HCT116 (cell line): ENCODE results near the gene OSER1. TPM values are rescaled to one million over a fixed set of nuclear protein-coding genes. Genes with fewer than 3 reads are reported as not detected.

Source experiments
- ATAC-seq: fragments of 200-7000 bp; cut with Tn5 transposase; 2 replicates; pipeline ENCODE4 v1.9.1; 2020; ENCODE audit warnings: mild to moderate bottlenecking, moderate library complexity
- BruUV-seq: library from RNA; stranded (reverse); fragments of 400-500 nt; replicated peaks from 2 replicates; lab custom pipeline; 2021; lab: Mats Ljungman, UMichigan
- CTCF ChIA-PET: fragments of 300-600 bp; sonication (Branson Sonifier 250); formaldehyde crosslinking; loops from one replicate; lab custom pipeline; 2021; ENCODE audit warnings: antibody characterized with exemption; lab: Charles Lee
- POLR2A ChIA-PET: fragments of 300-600, 350-600 bp; sonication (Branson Sonifier 250); formaldehyde crosslinking; loops from one replicate; lab custom pipeline; 2021; ENCODE audit warnings: antibody characterized with exemption; lab: Charles Lee
- RAD21 ChIA-PET, 2 experiments: fragments of 300-600 bp; sonication (Branson Sonifier 250); formaldehyde crosslinking; loops; one replicate each; lab custom pipeline; 2023; ENCODE audit warnings: low total read pairs in 2 of 2; ENCODE audit not compliant: uncharacterized antibody in 2 of 2, unreplicated experiment in 2 of 2, low non-redundant PET in 1 of 2; lab: Charles Lee
- DNase-seq: peaks from one replicate; pipeline ENCODE4 v3.0.0-alpha.2; 2010; ENCODE audit warnings: low read depth, low spot score
- H2AFZ ChIP-seq: fragments of 200-600 bp; shearing (Covaris generic), sonication (generic); 2 replicates; pipeline ENCODE4 v1.6.1; 2017; ENCODE audit warnings: low read depth, mixed run types, mixed read lengths, antibody characterized with exemption, low read length; ENCODE audit not compliant: poor library complexity, severe bottlenecking
- H3K27ac ChIP-seq: 2 replicates; pipeline ENCODE4 v1.5.1; 2012; ENCODE audit warnings: low read depth, low read length
- H3K27me3 ChIP-seq: fragments of 200-600 bp; sonication (generic); 2 replicates; pipeline ENCODE4 v1.6.1; 2016; ENCODE audit warnings: mixed run types, low read length, mixed read lengths; ENCODE audit not compliant: insufficient read depth
- H3K36me3 ChIP-seq, 2 experiments: fragments of 200-500 bp in 1 of 2; fragments of 200-600 bp in 1 of 2; sonication (Bioruptor generic) in 1 of 2; sonication (generic) in 1 of 2; 2 replicates each; pipeline versions ENCODE4 v1.5.1 to v1.6.1; 2014 to 2016; ENCODE audit warnings: low read length in 2 of 2, inconsistent platforms in 1 of 2, mixed read lengths in 1 of 2, mixed run types in 1 of 2; ENCODE audit not compliant: insufficient read depth in 2 of 2, control insufficient read depth in 1 of 2
- H3K4me1 ChIP-seq, 2 experiments: fragments of 200-600 bp in 1 of 2; sonication (generic) in 1 of 2; 2 replicates each; pipeline versions ENCODE4 v1.5.1 to v1.6.1; 2012 to 2017; ENCODE audit warnings: low read length in 2 of 2, inconsistent platforms in 1 of 2, mild to moderate bottlenecking in 1 of 2, mixed read lengths in 1 of 2, mixed run types in 1 of 2, moderate library complexity in 1 of 2; ENCODE audit not compliant: insufficient read depth in 2 of 2, control insufficient read depth in 1 of 2
- H3K4me2 ChIP-seq: fragments of 200-600 bp; sonication (generic); 2 replicates; pipeline ENCODE4 v1.6.1; 2017; ENCODE audit warnings: mixed run types, low read length, mixed read lengths
- H3K4me3 ChIP-seq, 2 experiments: fragments of 200-600 bp in 1 of 2; sonication (generic) in 1 of 2; replicated peaks in 1 of 2; 2 replicates each; pipeline ENCODE4 v1.5.1; 2011 to 2016; ENCODE audit warnings: low read length in 2 of 2, control low read depth in 1 of 2, low read depth in 1 of 2, mild to moderate bottlenecking in 1 of 2, mixed read lengths in 1 of 2, mixed run types in 1 of 2
- H3K79me2 ChIP-seq: fragments of 200-600 bp; sonication (generic); 2 replicates; pipeline ENCODE4 v1.6.1; 2017; ENCODE audit warnings: mild to moderate bottlenecking, mixed run types, low read length, moderate library complexity, mixed read lengths; ENCODE audit not compliant: insufficient read depth
- H3K9ac ChIP-seq: fragments of 200-600 bp; sonication (generic); 2 replicates; pipeline ENCODE4 v1.6.1; 2016; ENCODE audit warnings: low read length, mixed read lengths
- H3K9me2 ChIP-seq: fragments of 200-600 bp; sonication (generic), shearing (Covaris generic); 2 replicates; pipeline ENCODE4 v1.6.1; 2017; ENCODE audit warnings: mixed run types, mild to moderate bottlenecking, moderate library complexity; ENCODE audit not compliant: insufficient read depth
- H3K9me3 ChIP-seq, 2 experiments: fragments of 200-500 bp in 1 of 2; fragments of 200-600 bp in 1 of 2; sonication (Bioruptor generic) in 1 of 2; sonication (generic) in 1 of 2; 2 replicates each; pipeline ENCODE4 v1.6.1; 2014 to 2017; ENCODE audit warnings: low read length in 2 of 2, mixed read lengths in 2 of 2, inconsistent platforms in 1 of 2, low read depth in 1 of 2, mild to moderate bottlenecking in 1 of 2, mixed run types in 1 of 2, moderate library complexity in 1 of 2; ENCODE audit not compliant: control insufficient read depth in 1 of 2, insufficient read depth in 1 of 2
- H4K20me1 ChIP-seq: fragments of 200-600 bp; sonication (generic), shearing (Covaris generic); 2 replicates; pipeline ENCODE4 v1.6.1; 2017; ENCODE audit warnings: mixed run types, mild to moderate bottlenecking, moderate library complexity; ENCODE audit not compliant: insufficient read depth
- CBX3 ChIP-seq: IDR thresholded peaks from 2 replicates; pipeline ENCODE4 v1.6.1; 2012; ENCODE audit warnings: low read depth
- CEBPB ChIP-seq: IDR thresholded peaks from 2 replicates; pipeline ENCODE4 v1.6.1; 2012; ENCODE audit warnings: low read depth
- EGR1 ChIP-seq: IDR thresholded peaks from 2 replicates; pipeline ENCODE4 v1.6.1; 2012; ENCODE audit warnings: low read depth
- ELF1 ChIP-seq: IDR thresholded peaks from 2 replicates; pipeline ENCODE4 v1.6.1; 2012; ENCODE audit warnings: low read depth, borderline replicate concordance
- EZH2 ChIP-seq: fragments of 200-600 bp; sonication (generic); IDR thresholded peaks from 2 replicates; pipeline ENCODE4 v1.6.1; 2017; ENCODE audit warnings: antibody characterized with exemption, mixed run types
- EZH2phosphoT487 ChIP-seq: fragments of 200-600 bp; IDR thresholded peaks from 2 replicates; pipeline ENCODE4 v1.6.1; 2018; ENCODE audit warnings: antibody characterized with exemption, borderline replicate concordance
- FOSL1 ChIP-seq: IDR thresholded peaks from 2 replicates; pipeline ENCODE4 v1.6.1; 2012; ENCODE audit warnings: low read depth
- JUND ChIP-seq: IDR thresholded peaks from 2 replicates; pipeline ENCODE4 v1.6.1; 2012
- POLR2A ChIP-seq: IDR thresholded peaks from 2 replicates; pipeline ENCODE4 v1.7.0; 2011; ENCODE audit warnings: borderline replicate concordance; ENCODE audit not compliant: insufficient read depth, insufficient read length; ENCODE audit errors: extremely low read depth
- RAD21 ChIP-seq: IDR thresholded peaks from 2 replicates; pipeline ENCODE4 v1.6.1; 2012; ENCODE audit warnings: low read depth, mild to moderate bottlenecking
- SIN3A ChIP-seq: IDR thresholded peaks from 2 replicates; pipeline ENCODE4 v1.6.1; 2012; ENCODE audit warnings: low read depth
- SRF ChIP-seq: IDR thresholded peaks from 2 replicates; pipeline ENCODE4 v1.6.1; 2012; ENCODE audit warnings: low read depth
- TCF7L2 ChIP-seq: IDR thresholded peaks from 2 replicates; pipeline ENCODE4 v1.7.0; 2011; ENCODE audit warnings: borderline replicate concordance, inconsistent platforms; ENCODE audit not compliant: insufficient read depth, insufficient read length; ENCODE audit errors: extremely low read depth
- YY1 ChIP-seq: IDR thresholded peaks from 2 replicates; pipeline ENCODE4 v1.6.1; 2011; ENCODE audit warnings: low read length, low read depth, moderate library complexity, mild to moderate bottlenecking; ENCODE audit not compliant: insufficient replicate concordance; ENCODE audit errors: extremely low read depth
- ZFX ChIP-seq: fragments of 450-650 bp; IDR thresholded peaks from 2 replicates; pipeline ENCODE4 v1.6.1; 2017
- ZNF274 ChIP-seq: fragments of 200-500 bp; sonication (Bioruptor generic); IDR thresholded peaks from 2 replicates; pipeline ENCODE4 v1.6.1; 2014; ENCODE audit warnings: mild to moderate bottlenecking, low read depth, low read length, inconsistent platforms
- intact Hi-C: fragments of 100-400 bp; cut with micrococcal nuclease; formaldehyde crosslinking; loops from 2 replicates; pipeline ENCODE4 v1.10.0; 2022
- total RNA-seq: library from RNA; stranded (reverse); gene quantifications from one replicate; pipeline ENCODE4 v1.2.1, GENCODE V29; 2021; ENCODE audit not compliant: unreplicated experiment
- TF ChIP-seq, protein P1 (sequence below), 3 experiments: fragments of 200-600 bp in 1 of 3; sonication (generic) in 1 of 3; IDR thresholded peaks in 2 of 3; conservative IDR thresholded peaks in 1 of 3; 2 replicates each; pipeline ENCODE4 v1.5.1; 2012 to 2017; ENCODE audit warnings: low read depth in 2 of 3, low read length in 2 of 3, antibody characterized with exemption in 1 of 3, borderline replicate concordance in 1 of 3, control low read depth in 1 of 3, mild to moderate bottlenecking in 1 of 3, mixed read lengths in 1 of 3, mixed run types in 1 of 3, moderate library complexity in 1 of 3; ENCODE audit not compliant: insufficient read depth in 1 of 3
- TF ChIP-seq, protein P2 (sequence below): IDR thresholded peaks from 2 replicates; pipeline ENCODE4 v1.6.1; 2012

OSER1 gene
- total RNA-seq, 1 experiment from 2014 or later, result 28.4 TPM

- Histone ChIP-seq H3K36me3 (no peaks in the 10 kb centered on the region), H3K9ac (no peak overlapping the region), H3K9me2 (no peaks in the 10 kb centered on the region), H3K27me3 (no peaks in the 10 kb centered on the region), H4K20me1 (no peaks in the 10 kb centered on the region), H2AFZ (no peak overlapping the region), H3K9me3 (no peaks in the 10 kb centered on the region), H3K27ac (no peak overlapping the region), H3K4me2 (no peak overlapping the region), H3K4me3 (no peak overlapping the region), H3K4me1 (no peaks in the 10 kb centered on the region), H3K79me2 (no peaks in the 10 kb centered on the region)
- intact Hi-C loops, result no loop called here
- TF ChIP-seq JUND (no peak), EZH2phosphoT487 (no peak), ZFX (no peak), FOSL1 (no peak), CEBPB (no peak), YY1 (no peak), ZNF274 (no peak), CBX3 (no peak), RAD21 (no peak), SRF (no peak), EGR1 (no peak), TCF7L2 (no peak), ELF1 (no peak), EZH2 (no peak), SIN3A (no peak), POLR2A (no peak)
- TF ChIP-seq, protein P1, sequence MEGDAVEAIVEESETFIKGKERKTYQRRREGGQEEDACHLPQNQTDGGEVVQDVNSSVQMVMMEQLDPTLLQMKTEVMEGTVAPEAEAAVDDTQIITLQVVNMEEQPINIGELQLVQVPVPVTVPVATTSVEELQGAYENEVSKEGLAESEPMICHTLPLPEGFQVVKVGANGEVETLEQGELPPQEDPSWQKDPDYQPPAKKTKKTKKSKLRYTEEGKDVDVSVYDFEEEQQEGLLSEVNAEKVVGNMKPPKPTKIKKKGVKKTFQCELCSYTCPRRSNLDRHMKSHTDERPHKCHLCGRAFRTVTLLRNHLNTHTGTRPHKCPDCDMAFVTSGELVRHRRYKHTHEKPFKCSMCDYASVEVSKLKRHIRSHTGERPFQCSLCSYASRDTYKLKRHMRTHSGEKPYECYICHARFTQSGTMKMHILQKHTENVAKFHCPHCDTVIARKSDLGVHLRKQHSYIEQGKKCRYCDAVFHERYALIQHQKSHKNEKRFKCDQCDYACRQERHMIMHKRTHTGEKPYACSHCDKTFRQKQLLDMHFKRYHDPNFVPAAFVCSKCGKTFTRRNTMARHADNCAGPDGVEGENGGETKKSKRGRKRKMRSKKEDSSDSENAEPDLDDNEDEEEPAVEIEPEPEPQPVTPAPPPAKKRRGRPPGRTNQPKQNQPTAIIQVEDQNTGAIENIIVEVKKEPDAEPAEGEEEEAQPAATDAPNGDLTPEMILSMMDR (IDR thresholded peaks at IDR 0.05 in 2 of 3, conservative IDR thresholded peaks at IDR 0.05 in 1 of 3; ENCODE audit: borderline replicate concordance in 1 of 3, insufficient read depth in 1 of 3, low read depth in 2 of 3, low read length in 2 of 3), result no peak
- TF ChIP-seq, protein P2, sequence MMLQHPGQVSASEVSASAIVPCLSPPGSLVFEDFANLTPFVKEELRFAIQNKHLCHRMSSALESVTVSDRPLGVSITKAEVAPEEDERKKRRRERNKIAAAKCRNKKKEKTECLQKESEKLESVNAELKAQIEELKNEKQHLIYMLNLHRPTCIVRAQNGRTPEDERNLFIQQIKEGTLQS, result no peak
- ChIA-PET RAD21 (no interaction called here), CTCF (interaction anchor here (1.9 kb wide), 1 partner anchor 17 kb away, joined by 9 read pairs; no protein-coding TSS in a partner anchor), POLR2A (no interaction called here)
- DNase-seq (no peak), ATAC-seq (no peak)
- no TSS peak for BruUV-seq
Measured at GRCh38 chr20:44173116-44173515, 37.5 kb downstream of the OSER1 start.
